ENCODE results near the gene ORM2. TPM values are rescaled to one million over a fixed set of nuclear protein-coding genes. Genes with fewer than 3 reads are reported as not detected.

The ORM2 gene
- total RNA-seq, 2 donors from 2014 or later, result not detected

GRCh38 chr9:114302727-114303126 is 26.9 kb upstream of the ORM2 start:
- no peak overlapping the region for H3K27ac Mint-ChIP-seq
- no peaks in the 10 kb centered on the region for H3K36me3 Mint-ChIP-seq (ENCODE audit: low read depth)
- no peak overlapping the region for H3K4me3 Mint-ChIP-seq
- no peaks in the 10 kb centered on the region for H3K9me3 Mint-ChIP-seq
- no peak for ATAC-seq (replicated peaks)
- no peaks in the 10 kb centered on the region for H3K4me1 Mint-ChIP-seq
- H3K27me3 Mint-ChIP-seq, result no peaks in the 10 kb centered on the region

- no peaks in the 10 kb centered on the region for H3K4me1 Mint-ChIP-seq
- H3K4me3 Mint-ChIP-seq, result no peak overlapping the region
- H3K9me3 Mint-ChIP-seq, result no peaks in the 10 kb centered on the region
- H3K27ac Mint-ChIP-seq, result no peak overlapping the region
- no peak for ATAC-seq (replicated peaks)
- no peaks in the 10 kb centered on the region for H3K27me3 Mint-ChIP-seq
- no peaks in the 10 kb centered on the region for H3K36me3 Mint-ChIP-seq (ENCODE audit: low read depth)
Observed at GRCh38 chr9:114303571-114303970, 26.1 kb upstream of the ORM2 start.

- no peaks in the 10 kb centered on the region for H3K27me3 Mint-ChIP-seq
- H3K4me1 Mint-ChIP-seq, result no peaks in the 10 kb centered on the region
- H3K27ac Mint-ChIP-seq, result no peak overlapping the region
- no peaks in the 10 kb centered on the region for H3K9me3 Mint-ChIP-seq
- no peak overlapping the region for H3K4me3 Mint-ChIP-seq
- no peaks in the 10 kb centered on the region for H3K36me3 Mint-ChIP-seq (ENCODE audit: low read depth)
- ATAC-seq (replicated peaks), result no peak
Observed at GRCh38 chr9:114303977-114304376, 25.7 kb upstream of the ORM2 start.

GRCh38 chr9:114304416-114305188 is 25.1 kb upstream of the ORM2 start:
- no peaks in the 10 kb centered on the region for H3K4me1 Mint-ChIP-seq
- H3K27ac Mint-ChIP-seq, result no peak overlapping the region
- no peak for ATAC-seq (replicated peaks)
- H3K9me3 Mint-ChIP-seq, result no peaks in the 10 kb centered on the region
- no peaks in the 10 kb centered on the region for H3K36me3 Mint-ChIP-seq (ENCODE audit: low read depth)
- no peaks in the 10 kb centered on the region for H3K27me3 Mint-ChIP-seq
- H3K4me3 Mint-ChIP-seq, result no peak overlapping the region

GRCh38 chr9:114307899-114308267 is 21.8 kb upstream of the ORM2 start:
- no peaks in the 10 kb centered on the region for H3K36me3 Mint-ChIP-seq (ENCODE audit: low read depth)
- no peaks in the 10 kb centered on the region for H3K9me3 Mint-ChIP-seq
- no peaks in the 10 kb centered on the region for H3K4me1 Mint-ChIP-seq
- no peaks in the 10 kb centered on the region for H3K27me3 Mint-ChIP-seq
- no peak for ATAC-seq (replicated peaks)
- no peak overlapping the region for H3K4me3 Mint-ChIP-seq
- H3K27ac Mint-ChIP-seq, result no peak overlapping the region

GRCh38 chr9:114308361-114308950 is 21.2 kb upstream of the ORM2 start:
- no peak overlapping the region for H3K4me3 Mint-ChIP-seq
- no peak for ATAC-seq (replicated peaks)
- no peaks in the 10 kb centered on the region for H3K36me3 Mint-ChIP-seq (ENCODE audit: low read depth)
- H3K9me3 Mint-ChIP-seq, result no peaks in the 10 kb centered on the region
- H3K4me1 Mint-ChIP-seq, result no peaks in the 10 kb centered on the region
- H3K27me3 Mint-ChIP-seq, result no peaks in the 10 kb centered on the region
- no peak overlapping the region for H3K27ac Mint-ChIP-seq

- Mint-ChIP-seq H3K9me3 (no peaks in the 10 kb centered on the region), H3K27ac (no peak overlapping the region), H3K36me3 (ENCODE audit: low read depth) (no peaks in the 10 kb centered on the region), H3K27me3 (no peaks in the 10 kb centered on the region), H3K4me3 (no peak overlapping the region), H3K4me1 (no peaks in the 10 kb centered on the region)
- ATAC-seq (replicated peaks), result no peak
Observed at GRCh38 chr9:114309096-114309495, 20.6 kb upstream of the ORM2 start.

GRCh38 chr9:114310471-114311450 is 18.9 kb upstream of the ORM2 start:
- H3K27ac Mint-ChIP-seq, result no peak overlapping the region
- H3K36me3 Mint-ChIP-seq (ENCODE audit: low read depth), result no peaks in the 10 kb centered on the region
- H3K9me3 Mint-ChIP-seq, result no peaks in the 10 kb centered on the region
- no peak for ATAC-seq (replicated peaks)
- H3K27me3 Mint-ChIP-seq, result no peaks in the 10 kb centered on the region
- H3K4me1 Mint-ChIP-seq, result no peaks in the 10 kb centered on the region
- no peak overlapping the region for H3K4me3 Mint-ChIP-seq

- Mint-ChIP-seq H3K36me3 (ENCODE audit: low read depth) (no peaks in the 10 kb centered on the region), H3K4me1 (no peaks in the 10 kb centered on the region), H3K27me3 (no peaks in the 10 kb centered on the region), H3K27ac (no peak overlapping the region), H3K9me3 (no peaks in the 10 kb centered on the region), H3K4me3 (no peak overlapping the region)
- no peak for ATAC-seq (replicated peaks)
Observed at GRCh38 chr9:114311571-114312512, 17.8 kb upstream of the ORM2 start.

GRCh38 chr9:114312513-114312875 is 17.2 kb upstream of the ORM2 start:
- H3K9me3 Mint-ChIP-seq, result no peaks in the 10 kb centered on the region
- H3K4me1 Mint-ChIP-seq, result no peaks in the 10 kb centered on the region
- no peaks in the 10 kb centered on the region for H3K36me3 Mint-ChIP-seq (ENCODE audit: low read depth)
- H3K4me3 Mint-ChIP-seq, result no peak overlapping the region
- H3K27ac Mint-ChIP-seq, result no peak overlapping the region
- ATAC-seq (replicated peaks), result no peak
- H3K27me3 Mint-ChIP-seq, result no peaks in the 10 kb centered on the region

GRCh38 chr9:114313186-114313585 is 16.5 kb upstream of the ORM2 start:
- Mint-ChIP-seq H3K9me3 (no peaks in the 10 kb centered on the region), H3K4me3 (no peak overlapping the region), H3K4me1 (no peaks in the 10 kb centered on the region), H3K27me3 (no peaks in the 10 kb centered on the region), H3K27ac (no peak overlapping the region), H3K36me3 (ENCODE audit: low read depth) (no peaks in the 10 kb centered on the region)
- no peak for ATAC-seq (replicated peaks)

GRCh38 chr9:114314256-114314867 is 15.3 kb upstream of the ORM2 start:
- Mint-ChIP-seq H3K4me3 (no peak overlapping the region), H3K36me3 (ENCODE audit: low read depth) (no peaks in the 10 kb centered on the region), H3K27ac (no peak overlapping the region), H3K9me3 (no peaks in the 10 kb centered on the region), H3K4me1 (no peaks in the 10 kb centered on the region), H3K27me3 (peaks cover 8% of the 10 kb centered on the region)
- no peak for ATAC-seq (replicated peaks)

GRCh38 chr9:114314881-114315722 is 14.6 kb upstream of the ORM2 start:
- H3K9me3 Mint-ChIP-seq, result no peaks in the 10 kb centered on the region
- no peak overlapping the region for H3K27ac Mint-ChIP-seq
- no peaks in the 10 kb centered on the region for H3K4me1 Mint-ChIP-seq
- no peak for ATAC-seq (replicated peaks)
- no peaks in the 10 kb centered on the region for H3K36me3 Mint-ChIP-seq (ENCODE audit: low read depth)
- no peak overlapping the region for H3K4me3 Mint-ChIP-seq
- H3K27me3 Mint-ChIP-seq, result peaks cover 12% of the 10 kb centered on the region

Measured in activated T-helper 17 cell treated with anti-CD3 and anti-CD28 coated beads, Interleukin-2, amount 50 U/mL, for 72 hours (primary cell).